ENCODE measurements around the gene HNF1B.
"Not testable (repeated sequence)": the region's sequence is repeated elsewhere in the genome, so short reads cannot be mapped to it uniquely, and the experiment has no call there.

The HNF1B gene

GRCh38 chr17:37699285-37699973 is 45.4 kb downstream of the HNF1B start:
- DNase-seq: no peak

GRCh38 chr17:37698911-37699255 is 46.0 kb downstream of the HNF1B start:
- no peak for DNase-seq

GRCh38 chr17:37698132-37698910 is 46.5 kb downstream of the HNF1B start:
- DNase-seq: no peak

- no peak for DNase-seq
Observed at GRCh38 chr17:37697381-37697780, 47.5 kb downstream of the HNF1B start.

GRCh38 chr17:37696366-37696765 is 48.5 kb downstream of the HNF1B start:
- DNase-seq: no peak

- DNase-seq: no peak
Observed at GRCh38 chr17:37695726-37696125, 49.1 kb downstream of the HNF1B start.

GRCh38 chr17:37694734-37695133 is 50.1 kb downstream of the HNF1B start:
- DNase-seq: no peak

GRCh38 chr17:37693328-37693727 is 51.5 kb downstream of the HNF1B start:
- no peak for DNase-seq

GRCh38 chr17:37691807-37692206 is 53.1 kb downstream of the HNF1B start:
- no peak for DNase-seq

GRCh38 chr17:37689317-37689716 is 55.5 kb downstream of the HNF1B start:
- DNase-seq: no peak

- DNase-seq: no peak
Observed at GRCh38 chr17:37683454-37683984, 61.3 kb downstream of the HNF1B start.

- DNase-seq: no peak
Observed at GRCh38 chr17:37682007-37682406, 62.9 kb downstream of the HNF1B start.

- DNase-seq: not testable (repeated sequence)
Observed at GRCh38 chr17:37679995-37680394, 64.9 kb downstream of the HNF1B start.

- DNase-seq: no peak
Observed at GRCh38 chr17:37678036-37678435, 66.8 kb downstream of the HNF1B start.

- DNase-seq: no peak
Observed at GRCh38 chr17:37677021-37677420, 67.8 kb downstream of the HNF1B start.

- DNase-seq: no peak
Observed at GRCh38 chr17:37676115-37676925, 68.5 kb downstream of the HNF1B start.

GRCh38 chr17:37674511-37674910 is 70.3 kb downstream of the HNF1B start:
- DNase-seq: no peak

GRCh38 chr17:37673386-37673785 is 71.5 kb downstream of the HNF1B start:
- DNase-seq: no peak

- no peak for DNase-seq
Observed at GRCh38 chr17:37672548-37673078, 72.2 kb downstream of the HNF1B start.

- DNase-seq: no peak
Observed at GRCh38 chr17:37671824-37672547, 72.9 kb downstream of the HNF1B start.

GRCh38 chr17:37671028-37671823 is 73.6 kb downstream of the HNF1B start:
- DNase-seq: no peak

GRCh38 chr17:37667039-37667438 is 77.8 kb downstream of the HNF1B start:
- no peak for DNase-seq

All from right forelimb (tissue), 1 donor.